ENCODE results near the gene TAS1R3.
"Not testable (repeated sequence)": the region's sequence is repeated elsewhere in the genome, so short reads cannot be mapped to it uniquely, and the experiment has no call there.

Gene TAS1R3

DNA sequence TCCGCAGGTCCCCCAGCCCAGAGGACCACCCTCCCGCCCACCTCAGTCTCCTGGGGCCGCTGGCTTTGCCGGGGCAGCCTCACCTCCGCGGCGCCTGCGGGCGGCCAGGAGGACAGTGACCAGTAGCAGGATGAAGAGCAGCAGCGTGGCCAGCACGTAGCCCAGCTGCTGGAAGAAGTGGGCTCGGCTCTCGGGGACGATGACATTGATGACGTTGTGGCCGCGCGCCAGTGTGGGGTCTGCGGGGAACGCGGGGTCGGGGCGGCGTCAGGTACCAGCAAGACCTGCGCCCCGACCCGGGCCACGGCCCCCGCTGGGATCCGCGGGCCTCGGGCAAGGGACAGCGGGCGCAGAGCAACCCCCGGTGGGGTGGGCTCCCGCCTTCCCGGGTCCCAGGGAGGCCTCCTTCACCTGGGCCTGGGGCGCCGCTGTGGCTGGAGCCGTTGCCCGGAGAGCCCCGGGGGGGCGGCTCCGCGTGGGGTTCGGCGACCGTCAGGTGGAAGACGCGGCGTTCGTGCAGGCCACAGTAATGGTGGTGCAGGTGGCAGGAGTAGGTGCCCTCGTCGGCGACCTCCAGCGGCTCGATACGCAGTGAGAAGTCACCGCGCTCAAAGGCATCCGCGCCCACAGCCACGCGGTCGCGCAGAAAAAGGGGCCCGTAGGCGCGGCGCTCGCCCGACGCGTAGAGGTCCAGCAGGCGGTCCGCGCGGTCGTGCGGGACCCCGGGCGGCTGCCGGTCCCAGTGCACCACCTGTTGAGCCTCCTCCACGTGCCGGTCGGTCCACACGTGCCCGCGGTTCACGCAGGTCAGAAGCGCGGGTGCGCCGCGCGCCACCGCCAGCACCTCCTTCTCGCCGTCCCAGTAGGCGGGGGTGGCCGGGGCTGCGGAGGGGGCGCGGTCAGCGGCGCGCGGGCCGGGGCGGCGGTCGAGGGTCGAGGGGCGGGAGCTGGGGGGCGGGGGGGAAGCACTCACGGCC is 23.5 kb downstream of the TAS1R3 start:
- no peak for DNase-seq

DNA sequence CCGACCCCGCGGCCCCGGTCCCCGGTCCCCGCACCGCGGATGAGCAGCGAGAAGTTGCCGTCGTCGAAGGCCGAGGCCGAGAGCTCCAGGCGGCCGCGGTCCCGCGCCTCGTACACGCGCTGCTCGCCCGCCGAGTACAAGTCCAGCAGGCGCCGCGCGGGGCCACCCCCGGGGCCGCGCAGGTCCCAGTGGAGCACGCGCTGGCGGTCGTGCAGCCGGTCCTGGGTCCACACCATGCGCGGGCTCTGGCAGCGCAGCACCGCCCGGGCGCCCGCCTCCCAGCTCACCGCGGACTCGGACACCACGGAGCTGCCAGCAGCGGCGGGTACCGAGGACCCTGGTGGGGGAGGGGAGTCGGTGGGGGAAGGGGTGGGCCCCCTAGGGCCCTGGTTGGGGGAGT is 24.3 kb downstream of the TAS1R3 start:
- no peak for DNase-seq

DNA sequence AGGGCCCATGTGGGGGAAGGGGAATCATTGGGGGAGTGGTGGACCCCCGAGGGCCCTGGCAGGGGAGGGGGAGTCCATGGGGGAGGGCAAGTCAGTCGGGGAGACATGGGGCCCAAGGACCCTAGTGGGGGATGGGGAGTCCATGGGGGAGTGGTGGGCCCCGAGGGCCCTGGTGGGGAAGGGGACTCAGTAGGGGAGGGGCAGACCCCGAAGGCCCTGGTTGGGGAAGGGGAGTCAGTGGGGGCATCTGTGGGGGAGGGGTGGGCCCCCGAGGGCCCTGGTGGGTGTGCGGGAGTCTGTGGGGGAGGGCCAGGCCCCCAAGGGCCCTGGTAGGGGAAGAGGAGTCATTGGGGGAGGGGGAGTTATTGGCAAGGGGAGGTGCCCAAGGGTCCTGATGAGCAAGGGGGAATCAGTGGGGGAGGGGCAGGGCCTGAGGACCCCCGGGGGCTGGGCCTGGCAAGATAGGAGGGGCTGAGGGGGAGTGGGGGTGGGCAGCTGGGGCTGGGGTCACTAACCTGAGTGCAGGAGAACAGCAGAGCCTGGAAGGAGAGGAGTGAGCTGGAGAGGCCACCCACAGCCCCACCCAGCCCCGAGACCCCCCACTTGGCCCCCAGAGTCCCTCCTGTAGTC is 25.2 kb downstream of the TAS1R3 start:
- DNase-seq: no peak

DNA sequence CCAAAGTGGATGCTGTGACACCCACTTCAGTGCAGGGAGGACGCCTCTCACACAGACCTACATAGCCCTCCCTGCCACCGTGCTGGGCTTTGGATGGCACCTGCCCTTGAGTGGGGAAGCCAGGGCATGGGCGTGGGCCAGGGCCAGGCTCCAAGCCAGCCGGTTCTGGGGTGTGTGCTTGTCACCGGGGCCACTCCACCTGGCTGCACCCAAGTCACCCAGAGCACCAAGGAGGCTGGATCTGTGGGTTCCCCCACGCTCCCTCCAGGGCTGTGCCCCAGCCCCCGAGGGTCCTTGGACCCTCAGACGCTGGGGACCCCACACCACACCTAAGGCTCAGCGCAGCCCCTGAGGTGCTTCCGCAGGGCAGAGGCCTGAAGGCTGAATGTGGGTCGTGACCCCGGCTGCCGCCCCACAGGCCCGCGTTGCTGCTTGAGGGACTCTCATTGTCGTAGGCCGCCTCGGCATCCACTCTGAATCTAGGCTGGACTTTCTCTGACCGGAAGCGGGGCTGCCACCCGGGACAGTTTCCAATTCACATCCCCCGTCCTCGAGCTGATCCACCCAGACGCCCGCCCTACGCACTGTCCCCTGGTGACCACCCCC is 25.8 kb downstream of the TAS1R3 start:
- no peak for DNase-seq

DNA sequence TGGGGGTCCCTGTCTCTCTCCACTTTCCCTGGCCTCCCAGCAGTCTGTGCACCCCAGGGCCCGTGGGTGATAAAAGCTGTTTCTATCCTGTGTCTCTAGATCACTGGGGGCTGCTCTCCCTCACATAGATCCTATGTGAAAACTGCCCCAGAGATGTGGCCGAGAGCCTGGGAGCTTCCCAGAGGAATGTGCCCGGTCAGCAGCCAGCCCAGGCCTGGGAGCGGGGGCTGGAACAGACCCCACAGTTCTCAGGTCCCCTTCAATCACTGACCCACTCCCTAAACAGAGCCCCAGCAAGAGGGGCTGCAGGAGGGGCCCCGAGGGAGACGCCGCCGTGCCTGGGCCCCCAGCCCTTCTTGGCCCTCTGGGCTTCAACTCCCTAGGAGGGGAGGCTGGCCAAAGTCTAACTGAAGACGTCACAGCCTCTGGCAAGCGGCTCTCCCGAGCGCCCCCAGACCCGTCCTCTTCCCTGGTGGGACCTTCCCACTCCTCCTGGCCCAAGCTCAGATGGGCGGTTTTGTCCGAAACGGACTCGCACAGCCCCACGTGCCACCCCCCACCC is 26.9 kb downstream of the TAS1R3 start:
- DNase-seq: no peak

DNA sequence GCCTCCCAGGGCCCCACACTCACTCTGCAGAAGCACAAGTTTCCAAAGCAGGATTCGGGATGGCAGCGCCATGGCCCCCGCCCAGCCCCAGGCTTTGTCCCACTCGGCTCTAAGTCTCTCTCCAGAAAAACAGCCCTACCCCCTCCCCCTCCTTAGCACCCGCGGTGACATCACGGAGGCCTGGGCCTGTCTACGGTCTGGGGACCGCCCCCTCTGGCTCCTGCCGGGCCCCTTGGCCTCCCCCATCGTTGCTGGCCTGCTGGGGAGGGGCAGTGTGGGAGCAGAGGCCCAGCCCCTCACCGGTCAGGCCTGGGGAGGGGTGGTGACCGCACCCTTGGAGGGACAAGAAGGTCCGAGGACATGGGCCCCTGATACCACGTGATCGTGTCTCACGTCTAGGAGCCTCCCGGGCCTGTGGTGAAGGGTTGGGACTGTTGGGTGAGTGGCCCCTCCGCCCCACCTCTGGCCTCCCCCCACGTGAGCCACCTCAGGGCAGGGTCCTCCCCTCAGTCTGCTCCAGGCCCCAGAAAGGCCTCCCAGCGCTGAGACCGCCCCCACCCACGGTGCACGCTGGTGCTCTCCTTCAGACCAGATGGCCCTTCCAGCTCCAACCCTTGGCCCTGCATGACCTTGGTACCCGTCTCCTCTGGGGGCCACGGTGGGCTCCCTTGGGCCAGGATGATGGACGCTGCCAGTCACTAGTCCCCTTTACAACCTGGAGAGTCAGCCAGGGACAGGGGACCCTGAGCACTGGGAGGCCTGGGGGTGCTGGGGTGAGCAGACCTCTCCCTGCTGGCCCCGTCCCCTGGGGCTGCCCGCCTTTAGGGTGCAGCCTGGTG is 27.6 kb downstream of the TAS1R3 start, which contains the start of gene MXRA8:
Gene MXRA8, minus strand, starts transcription at position 123 of the 839 bp plus-strand sequence. Its CDS starts 51 bp downstream, at position 72.
- DNase-seq: no peak

DNA sequence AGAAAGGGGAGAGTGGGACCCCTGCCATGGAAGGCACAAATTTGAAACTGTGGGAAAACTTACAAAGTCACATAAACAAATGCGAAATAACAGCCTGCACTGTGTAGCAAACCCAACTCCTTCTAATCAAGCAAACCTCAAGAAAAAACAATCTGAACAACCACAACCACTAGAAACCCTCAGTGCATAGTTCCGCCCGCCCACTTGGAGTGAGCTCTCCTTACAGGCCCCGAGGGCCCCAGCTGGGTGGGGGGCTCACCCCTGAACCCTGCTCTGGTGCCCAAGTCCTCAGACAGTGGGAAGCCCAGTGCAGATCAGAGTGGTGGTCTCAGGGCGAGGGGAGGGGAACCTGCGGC is 28.2 kb downstream of the TAS1R3 start:
- no peak for DNase-seq

DNA sequence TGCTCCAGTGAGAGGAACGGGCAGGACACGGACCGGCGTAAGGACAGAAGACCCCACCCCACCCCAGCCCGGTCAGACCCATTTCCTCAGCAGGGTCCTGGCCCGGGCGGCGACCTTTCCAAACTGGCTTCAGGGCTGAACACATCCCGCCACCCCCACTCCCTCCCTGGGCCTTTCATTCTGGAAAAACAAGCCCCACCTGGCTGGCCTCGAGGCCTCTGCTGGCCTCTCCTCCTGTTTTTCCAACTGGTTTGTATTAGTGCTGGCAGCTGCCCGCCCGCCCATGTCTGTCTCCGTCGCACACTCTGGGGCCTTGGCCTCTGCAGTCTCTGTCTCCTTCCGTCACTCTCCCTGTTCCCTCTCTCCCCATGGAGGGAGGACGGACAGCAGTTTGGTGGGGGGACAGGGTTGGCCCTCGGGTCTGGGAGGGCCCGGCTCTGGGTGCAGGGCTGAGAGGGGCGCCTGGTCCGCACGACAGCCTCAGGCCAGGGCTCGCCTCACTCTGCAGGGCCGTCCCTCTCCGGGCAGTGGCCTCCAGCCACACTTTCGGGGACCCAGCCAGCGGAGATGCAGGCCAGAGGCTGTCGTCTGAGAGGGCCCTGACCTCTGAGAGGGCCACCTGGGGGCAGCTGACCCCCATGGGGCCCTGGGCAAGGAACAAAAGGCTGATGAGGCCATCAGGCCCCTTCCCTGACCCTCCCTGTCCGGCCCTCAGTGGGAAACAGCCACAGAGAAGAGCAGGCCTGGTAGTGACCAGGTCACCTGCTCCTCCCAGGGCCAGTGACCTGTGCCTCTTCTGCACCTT is 28.8 kb downstream of the TAS1R3 start:
- no peak for DNase-seq

DNA sequence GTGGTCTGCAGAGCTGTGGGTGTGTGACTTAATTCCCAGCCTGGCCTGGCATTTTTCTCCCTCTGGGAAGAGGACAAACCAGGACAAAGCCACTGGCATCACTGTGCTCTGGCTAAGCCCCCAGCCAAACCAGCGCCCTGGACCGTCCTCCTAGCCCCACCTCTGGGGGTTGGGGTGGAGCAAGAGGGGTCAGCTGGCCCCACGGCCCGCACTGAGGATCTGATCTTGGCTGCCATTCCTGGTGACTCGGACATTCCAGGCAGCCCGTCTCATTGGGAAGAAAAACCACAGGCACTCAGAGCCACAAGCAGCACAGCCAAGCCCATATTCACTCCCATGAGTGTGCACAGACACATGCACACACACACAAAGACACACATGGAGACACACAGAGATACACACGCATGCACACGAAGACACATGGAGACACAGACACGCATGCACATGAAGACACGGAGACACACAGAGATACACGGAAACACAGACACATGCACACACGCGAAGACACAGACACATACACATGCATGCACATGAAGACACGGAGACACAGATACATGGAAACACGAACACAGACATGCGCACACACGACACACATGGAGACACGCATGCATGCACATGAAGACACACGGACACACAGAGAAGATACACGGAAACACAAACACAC is 29.6 kb downstream of the TAS1R3 start:
- DNase-seq: no peak

DNA sequence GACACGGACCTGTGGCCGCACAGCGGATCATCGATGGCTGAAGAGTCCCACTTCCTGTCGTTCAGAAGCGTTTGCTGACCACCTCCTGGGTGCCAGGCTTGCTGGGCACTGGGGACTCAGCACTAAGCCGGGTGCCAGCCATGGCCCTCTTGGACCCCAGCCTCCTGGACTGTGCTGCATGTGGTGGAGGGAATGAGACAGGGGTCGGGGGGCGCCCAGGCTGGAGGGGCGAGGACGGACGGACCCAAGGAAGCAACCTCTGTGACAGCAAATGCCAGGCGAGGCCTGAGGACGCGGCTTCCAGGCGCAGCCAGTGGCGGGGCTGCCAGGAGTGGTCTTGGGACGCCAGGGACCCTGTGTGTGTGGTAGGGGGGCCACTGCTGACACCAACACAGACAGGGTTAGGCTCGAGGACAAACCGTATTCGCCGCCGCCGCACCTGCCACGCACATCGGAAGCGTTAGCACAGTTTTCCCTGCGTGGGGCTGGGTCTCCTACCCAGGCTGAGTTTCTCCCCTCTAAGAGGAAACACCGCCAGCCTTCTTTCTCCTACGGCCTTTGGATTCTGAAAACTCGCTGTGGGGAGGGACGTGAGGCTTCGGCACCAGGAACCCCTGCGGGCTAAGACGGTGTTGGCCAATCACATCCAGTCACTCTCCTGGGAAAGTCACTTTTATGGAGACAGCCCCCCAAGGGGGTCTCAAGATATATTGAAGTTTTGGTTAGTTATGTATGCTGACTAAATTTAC is 30.3 kb downstream of the TAS1R3 start:
- no peak for DNase-seq

DNA sequence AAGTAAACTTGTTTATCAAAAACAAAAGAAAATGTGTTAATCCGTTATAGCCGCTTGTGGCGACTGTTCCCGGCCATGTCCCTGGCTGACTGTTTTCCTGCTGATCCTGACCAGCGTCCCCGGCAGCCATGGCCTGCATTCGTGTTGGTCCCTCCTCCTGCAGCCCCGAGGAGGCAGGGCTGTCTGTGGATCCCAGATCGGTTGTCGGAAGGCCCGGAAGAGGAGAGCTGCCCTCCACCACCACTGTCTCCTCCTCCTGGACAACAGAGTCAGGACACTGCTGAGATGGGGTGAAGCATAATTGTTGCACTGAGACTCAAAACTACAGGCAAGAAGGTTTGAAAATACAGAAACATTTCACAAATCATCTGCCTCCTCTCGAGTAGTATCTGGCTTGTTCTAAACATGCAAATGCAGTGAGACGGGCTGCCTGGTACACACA is 30.9 kb downstream of the TAS1R3 start:
- no peak for DNase-seq

DNA sequence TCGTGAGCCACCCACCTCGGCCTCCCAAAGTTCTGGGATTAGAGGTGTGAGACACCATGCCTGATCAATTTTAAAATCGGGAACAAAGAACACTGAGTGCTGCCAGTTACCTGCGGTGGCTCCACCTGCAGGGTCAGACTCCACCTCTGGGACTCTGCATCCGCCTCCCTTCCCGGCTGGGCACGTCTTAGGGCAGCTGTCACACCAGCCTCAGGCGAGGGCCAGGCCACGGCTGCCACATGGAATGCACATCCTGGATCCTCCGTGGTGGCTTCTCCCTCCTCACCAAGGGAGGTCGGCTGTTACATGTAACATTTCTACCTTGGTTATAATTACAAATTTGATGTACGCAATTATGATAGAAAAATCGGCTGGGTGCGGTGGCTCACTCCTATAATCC is 33.2 kb downstream of the TAS1R3 start:
- DNase-seq: no peak

DNA sequence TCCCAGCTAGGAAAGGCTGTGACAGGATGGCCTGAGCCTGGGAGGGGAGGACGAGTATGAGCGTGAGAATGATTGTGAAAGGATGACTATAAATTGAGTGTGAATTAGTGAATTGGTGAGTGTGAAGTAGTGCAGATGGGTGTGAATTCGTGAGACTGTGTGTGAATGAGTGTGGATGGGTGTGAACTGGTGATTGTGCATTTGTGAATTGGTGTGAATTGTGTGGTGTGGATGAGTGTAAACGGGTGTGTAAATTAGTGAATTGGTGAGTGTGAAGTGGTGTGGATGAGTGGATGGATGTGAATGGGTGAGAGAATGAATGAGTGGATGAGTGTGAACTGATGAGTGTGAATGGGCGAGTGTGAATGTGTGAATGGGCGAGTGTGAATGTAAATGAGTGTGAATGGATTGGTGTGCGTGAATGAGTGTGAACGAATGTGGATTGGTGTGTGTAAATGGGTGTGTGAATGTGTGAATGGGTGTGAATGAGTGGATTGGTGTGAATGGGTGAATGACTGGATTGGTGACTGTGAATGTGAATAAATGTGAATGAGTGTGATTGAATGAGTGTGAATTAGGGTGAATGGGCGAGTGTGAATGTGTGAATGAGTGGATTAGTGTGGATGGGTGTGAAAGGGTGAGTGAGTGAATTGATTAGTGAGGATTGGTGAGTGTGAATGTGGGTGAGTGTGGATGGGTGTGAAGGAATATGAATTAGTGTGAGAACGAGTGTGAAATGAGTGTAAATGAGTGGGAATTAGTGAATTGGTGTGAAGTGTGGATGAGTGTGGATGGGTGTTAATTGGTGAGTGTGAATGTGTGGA is 35.0 kb downstream of the TAS1R3 start:
- no peak for DNase-seq

DNA sequence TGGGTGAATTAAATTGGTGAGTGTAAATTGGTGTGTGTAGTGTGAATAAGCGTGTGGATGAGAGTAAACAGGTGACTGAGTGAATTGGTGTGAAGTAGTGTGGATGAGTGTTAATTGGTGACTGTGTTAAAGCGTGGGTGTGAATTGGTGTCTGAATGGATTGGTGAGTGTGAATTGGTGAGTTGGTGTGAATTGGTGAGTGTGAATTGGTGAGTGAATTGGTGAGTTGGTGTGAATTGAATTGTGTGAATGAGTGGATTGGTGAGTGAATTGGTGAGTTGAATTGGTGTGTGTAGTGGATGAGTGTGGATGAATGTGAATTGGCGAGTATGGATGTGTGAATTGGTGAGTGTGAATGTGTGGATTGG is 35.6 kb downstream of the TAS1R3 start:
- DNase-seq: no peak

DNA sequence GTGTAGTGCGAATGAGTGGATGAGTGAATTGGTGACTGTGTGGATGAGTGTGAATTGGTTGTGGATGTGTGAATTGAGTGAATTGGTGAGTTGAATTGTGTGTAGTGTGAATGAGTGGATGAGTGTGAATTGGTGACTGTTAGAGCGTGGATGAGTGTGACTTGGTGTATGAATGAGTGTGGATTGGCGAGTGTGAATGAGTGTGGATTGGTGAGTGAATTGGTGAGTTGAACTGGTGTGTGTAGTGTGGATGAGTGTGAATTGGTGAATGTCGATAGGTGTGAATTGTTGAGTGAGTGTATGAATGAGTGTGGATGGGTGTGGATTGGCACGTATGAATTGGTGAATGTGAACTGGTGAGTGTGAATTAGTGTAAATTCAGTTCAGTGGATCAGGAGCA is 36.2 kb downstream of the TAS1R3 start:
- no peak for DNase-seq

DNA sequence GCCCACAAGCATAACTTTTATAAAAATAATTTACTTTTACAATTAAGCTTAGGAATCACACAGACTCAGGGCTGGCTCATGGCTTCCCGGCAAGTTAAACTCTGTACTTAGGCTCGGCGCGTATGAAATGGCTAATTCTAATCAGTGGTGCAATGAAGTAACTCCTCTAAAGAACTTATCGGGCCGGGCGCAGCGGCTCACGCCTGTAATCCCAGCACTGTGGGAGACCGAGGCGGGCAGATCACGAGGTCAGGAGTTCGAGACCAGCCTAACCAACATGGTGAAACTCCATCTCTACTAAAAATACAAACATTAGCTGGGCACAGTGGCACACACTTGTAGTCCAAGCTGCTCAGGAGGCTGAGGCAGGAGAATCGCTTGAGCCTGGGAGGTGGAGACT is 39.0 kb downstream of the TAS1R3 start:
- DNase-seq: not testable (repeated sequence)

DNA sequence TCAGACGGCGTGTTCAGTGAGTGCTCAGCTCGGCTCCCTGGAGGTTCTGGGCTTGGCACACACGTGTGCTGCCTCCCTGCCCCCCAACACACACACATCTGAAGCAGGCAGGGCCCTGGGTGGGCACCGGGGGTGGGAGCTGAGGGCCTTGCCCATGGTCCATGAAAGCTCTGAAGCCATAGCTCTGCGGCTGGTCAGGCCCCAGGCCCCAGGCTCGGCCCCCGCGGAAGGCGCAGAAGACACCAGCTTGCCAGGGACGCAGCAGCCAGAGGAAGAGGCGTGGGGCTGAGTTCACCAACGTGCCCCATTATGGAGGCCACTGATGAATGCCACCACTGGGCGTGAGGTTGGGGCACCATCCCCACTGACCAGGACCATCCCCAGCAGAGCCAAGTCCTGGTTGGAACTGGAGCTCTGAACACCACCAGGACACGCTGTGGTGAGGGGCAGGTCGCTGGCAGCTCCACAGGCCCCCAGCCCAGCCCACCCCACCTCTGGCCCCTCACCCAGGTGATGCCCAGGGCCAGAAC is 39.8 kb downstream of the TAS1R3 start:
- no peak for DNase-seq

DNA sequence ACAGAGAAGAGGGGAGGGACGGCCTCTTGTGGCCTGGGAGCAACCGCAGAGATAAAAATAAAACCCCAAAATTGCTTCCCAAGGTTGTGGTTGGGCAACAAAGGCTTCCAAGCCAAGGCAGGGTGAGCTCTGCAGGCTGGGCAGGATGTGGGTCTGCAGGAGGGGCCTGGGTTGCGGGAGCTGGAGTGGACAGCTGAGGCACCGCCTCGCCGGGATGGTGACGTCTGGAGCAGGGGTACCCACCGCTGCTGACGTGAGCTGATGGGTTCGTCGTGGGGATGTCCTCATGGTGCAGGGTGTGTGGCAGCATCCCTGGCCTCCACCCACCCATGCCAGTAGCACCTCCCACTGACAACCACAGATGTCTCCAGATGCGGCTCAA is 40.3 kb downstream of the TAS1R3 start:
- DNase-seq: peak; percentile 60
